Subcutaneous abdominal adipose tissue (tissue), 5 donors: Measurements from ENCODE around the gene SORCS2.

ENCODE experiments used
- H3K27ac ChIP-seq: one replicate; pipeline ENCODE4 v1.7.0; 2013; ENCODE audit warnings: low read depth, mild to moderate bottlenecking, inconsistent platforms, low read length, moderate library complexity
- H3K27me3 ChIP-seq, 5 donors: one replicate each; pipeline ENCODE4 v1.7.0; 2013; ENCODE audit warnings: low read length in 5 of 5, inconsistent platforms in 1 of 5; ENCODE audit not compliant: control insufficient read depth in 5 of 5, insufficient read depth in 4 of 5
- H3K36me3 ChIP-seq, 5 donors: one replicate each; pipeline ENCODE4 v1.7.0; 2013; ENCODE audit warnings: low read length in 5 of 5; ENCODE audit not compliant: control insufficient read depth in 5 of 5, insufficient read depth in 5 of 5
- H3K4me1 ChIP-seq, 5 donors: one replicate each; pipeline ENCODE4 v1.7.0; 2013; ENCODE audit warnings: low read length in 5 of 5, mild to moderate bottlenecking in 3 of 5, moderate library complexity in 1 of 5; ENCODE audit not compliant: control insufficient read depth in 5 of 5, insufficient read depth in 5 of 5
- H3K4me3 ChIP-seq, 5 donors: one replicate each; pipeline ENCODE4 v1.7.0; 2013; ENCODE audit warnings: low read length in 5 of 5, low read depth in 1 of 5
- H3K9ac ChIP-seq, 5 donors: one replicate each; pipeline ENCODE4 v1.7.0; 2013; ENCODE audit warnings: low read length in 5 of 5, mild to moderate bottlenecking in 4 of 5, moderate library complexity in 3 of 5
- H3K9me3 ChIP-seq, 5 donors: one replicate each; pipeline ENCODE4 v1.7.0; 2013; ENCODE audit warnings: low read length in 5 of 5; ENCODE audit not compliant: control insufficient read depth in 5 of 5
- donor health status: healthy.
- donor health status: healthy.
- donor health status: healthy.
- donor health status: healthy.
- donor health status: healthy.

SORCS2 gene

GRCh38 chr4:7419961-7420660 is 227.8 kb downstream of the SORCS2 start:
- no peak overlapping the region for H3K27ac ChIP-seq
- no peaks in the 10 kb centered on the region for H3K36me3 ChIP-seq
- peaks cover 0 to 18% (median 3%) of the 10 kb centered on the region in 5 donors for H3K27me3 ChIP-seq
- no peak overlapping the region for H3K9ac ChIP-seq
- H3K9me3 ChIP-seq = peaks cover 0 to 10% (median 8%) of the 10 kb centered on the region in 5 donors
- no peaks in the 10 kb centered on the region for H3K4me1 ChIP-seq
- H3K4me3 ChIP-seq = no peak overlapping the region

- Histone ChIP-seq H3K27me3 (peaks cover 0 to 18% (median 0%) of the 10 kb centered on the region in 5 donors), H3K36me3 (no peaks in the 10 kb centered on the region), H3K9ac (no peak overlapping the region), H3K27ac (no peak overlapping the region), H3K4me1 (no peaks in the 10 kb centered on the region), H3K4me3 (no peak overlapping the region), H3K9me3 (peaks cover 0 to 10% (median 8%) of the 10 kb centered on the region in 5 donors)
Observed at GRCh38 chr4:7420661-7421040, 228.3 kb downstream of the SORCS2 start.

- Histone ChIP-seq H3K4me3 (no peak overlapping the region), H3K4me1 (no peaks in the 10 kb centered on the region), H3K9me3 (peaks cover 0 to 10% (median 5%) of the 10 kb centered on the region in 5 donors), H3K27me3 (peaks cover 0 to 15% (median 0%) of the 10 kb centered on the region in 5 donors), H3K36me3 (no peaks in the 10 kb centered on the region), H3K27ac (no peak overlapping the region), H3K9ac (no peak overlapping the region)
Observed at GRCh38 chr4:7421356-7422150, 229.2 kb downstream of the SORCS2 start.

- Histone ChIP-seq H3K9me3 (peaks cover 0 to 10% (median 4%) of the 10 kb centered on the region in 5 donors), H3K4me3 (no peak overlapping the region), H3K4me1 (no peaks in the 10 kb centered on the region), H3K9ac (no peak overlapping the region), H3K27ac (no peak overlapping the region), H3K27me3 (peaks cover 0 to 12% (median 0%) of the 10 kb centered on the region in 5 donors), H3K36me3 (no peaks in the 10 kb centered on the region)
Observed at GRCh38 chr4:7422151-7422897, 230.0 kb downstream of the SORCS2 start.

- Histone ChIP-seq H3K36me3 (no peaks in the 10 kb centered on the region), H3K9ac (no peak overlapping the region), H3K27ac (no peak overlapping the region), H3K4me3 (no peak overlapping the region), H3K9me3 (peaks cover 0 to 10% (median 4%) of the 10 kb centered on the region in 5 donors), H3K4me1 (no peaks in the 10 kb centered on the region), H3K27me3 (peaks cover 0 to 12% (median 0%) of the 10 kb centered on the region in 5 donors)
Observed at GRCh38 chr4:7422898-7423180, 230.5 kb downstream of the SORCS2 start.

- no peaks in the 10 kb centered on the region for H3K36me3 ChIP-seq
- no peak overlapping the region for H3K4me3 ChIP-seq
- H3K27ac ChIP-seq = no peak overlapping the region
- peaks cover 0 to 12% (median 4%) of the 10 kb centered on the region in 5 donors for H3K27me3 ChIP-seq
- no peak overlapping the region for H3K9ac ChIP-seq
- H3K4me1 ChIP-seq = no peaks in the 10 kb centered on the region
- peaks cover 0 to 5% (median under 1%) of the 10 kb centered on the region in 5 donors for H3K9me3 ChIP-seq
Observed at GRCh38 chr4:7423391-7423790, 231.1 kb downstream of the SORCS2 start.

- no peaks in the 10 kb centered on the region for H3K36me3 ChIP-seq
- no peak overlapping the region for H3K27ac ChIP-seq
- no peaks in the 10 kb centered on the region for H3K4me1 ChIP-seq
- no peak overlapping the region for H3K4me3 ChIP-seq
- no peak overlapping the region for H3K9ac ChIP-seq
- H3K9me3 ChIP-seq = no peaks in the 10 kb centered on the region
- peaks cover 0 to 15% (median 4%) of the 10 kb centered on the region in 5 donors for H3K27me3 ChIP-seq
Observed at GRCh38 chr4:7423801-7424552, 231.6 kb downstream of the SORCS2 start.

GRCh38 chr4:7424553-7425111 is 232.3 kb downstream of the SORCS2 start:
- Histone ChIP-seq H3K27me3 (peaks cover 0 to 14% (median 4%) of the 10 kb centered on the region in 5 donors), H3K9ac (no peak overlapping the region), H3K4me3 (no peak overlapping the region)

GRCh38 chr4:7425124-7425523 is 232.8 kb downstream of the SORCS2 start:
- no peaks in the 10 kb centered on the region for H3K36me3 ChIP-seq
- H3K4me3 ChIP-seq = no peak overlapping the region
- H3K9ac ChIP-seq = no peak overlapping the region
- H3K27me3 ChIP-seq = peaks cover 0 to 14% (median 4%) of the 10 kb centered on the region in 5 donors
- no peak overlapping the region for H3K27ac ChIP-seq
- H3K4me1 ChIP-seq = no peaks in the 10 kb centered on the region
- no peaks in the 10 kb centered on the region for H3K9me3 ChIP-seq

More at GRCh38 chr4:7424553-7425111, 232.3 kb downstream of the SORCS2 start:
- H3K36me3 ChIP-seq = no peaks in the 10 kb centered on the region
- H3K27ac ChIP-seq = no peak overlapping the region
- H3K4me1 ChIP-seq = no peaks in the 10 kb centered on the region
- no peaks in the 10 kb centered on the region for H3K9me3 ChIP-seq
